ENCODE data around the gene S100A3. TPM values are rescaled to one million over a fixed set of nuclear protein-coding genes. Genes with fewer than 3 reads are reported as not detected.
"Not testable (repeated sequence)": the region's sequence is repeated elsewhere in the genome, so short reads cannot be mapped to it uniquely, and the experiment has no call there.

S100A3 gene
- total RNA-seq, 2 donors from 2014 or later: 0.61 TPM; not detected in 1

GRCh38 chr1:153527683-153528040, 21.4 kb downstream of the S100A3 start:
- intact Hi-C loops (cut with DNase I): no loop called here
- no peak overlapping the region for H3K27ac ChIP-seq

GRCh38 chr1:153527023-153527682, 21.9 kb downstream of the S100A3 start:
- TF ChIP-seq CTCF (IDR thresholded peaks at IDR 0.05): no peak
- no peaks in the 10 kb centered on the region for H3K27me3 ChIP-seq
- no peak overlapping the region for H3K27ac ChIP-seq
- H3K4me1 ChIP-seq: no peaks in the 10 kb centered on the region
- H3K9me3 ChIP-seq: no peaks in the 10 kb centered on the region
- no peak overlapping the region for H3K9ac ChIP-seq (ENCODE audit: low read depth in 2 of 2, low read length in 2 of 2)
- no peak for DNase-seq
- no peak overlapping the region for H3K4me3 ChIP-seq
- no peaks in the 10 kb centered on the region for H3K36me3 ChIP-seq
- intact Hi-C loops (cut with DNase I): no loop called here

More at GRCh38 chr1:153527683-153528040, 21.4 kb downstream of the S100A3 start:
- H3K36me3 ChIP-seq: no peaks in the 10 kb centered on the region
- H3K4me1 ChIP-seq: no peaks in the 10 kb centered on the region
- no peaks in the 10 kb centered on the region for H3K27me3 ChIP-seq
- H3K9me3 ChIP-seq: no peaks in the 10 kb centered on the region
- H3K9ac ChIP-seq (ENCODE audit: low read depth in 2 of 2, low read length in 2 of 2): no peak overlapping the region
- TF ChIP-seq CTCF (IDR thresholded peaks at IDR 0.05): no peak
- no peak for DNase-seq
- no peak overlapping the region for H3K4me3 ChIP-seq

- Histone ChIP-seq H3K9ac (ENCODE audit: low read depth in 2 of 2, low read length in 2 of 2) (no peak overlapping the region), H3K4me1 (no peaks in the 10 kb centered on the region), H3K4me3 (no peak overlapping the region), H3K9me3 (no peaks in the 10 kb centered on the region), H3K27ac (no peak overlapping the region), H3K27me3 (no peaks in the 10 kb centered on the region), H3K36me3 (no peaks in the 10 kb centered on the region)
- DNase-seq: peak; percentile 38
- no peak for TF ChIP-seq CTCF (IDR thresholded peaks at IDR 0.05)
- intact Hi-C loops (cut with DNase I): no loop called here
Measured at GRCh38 chr1:153526132-153526543, 22.9 kb downstream of the S100A3 start.

DNA sequence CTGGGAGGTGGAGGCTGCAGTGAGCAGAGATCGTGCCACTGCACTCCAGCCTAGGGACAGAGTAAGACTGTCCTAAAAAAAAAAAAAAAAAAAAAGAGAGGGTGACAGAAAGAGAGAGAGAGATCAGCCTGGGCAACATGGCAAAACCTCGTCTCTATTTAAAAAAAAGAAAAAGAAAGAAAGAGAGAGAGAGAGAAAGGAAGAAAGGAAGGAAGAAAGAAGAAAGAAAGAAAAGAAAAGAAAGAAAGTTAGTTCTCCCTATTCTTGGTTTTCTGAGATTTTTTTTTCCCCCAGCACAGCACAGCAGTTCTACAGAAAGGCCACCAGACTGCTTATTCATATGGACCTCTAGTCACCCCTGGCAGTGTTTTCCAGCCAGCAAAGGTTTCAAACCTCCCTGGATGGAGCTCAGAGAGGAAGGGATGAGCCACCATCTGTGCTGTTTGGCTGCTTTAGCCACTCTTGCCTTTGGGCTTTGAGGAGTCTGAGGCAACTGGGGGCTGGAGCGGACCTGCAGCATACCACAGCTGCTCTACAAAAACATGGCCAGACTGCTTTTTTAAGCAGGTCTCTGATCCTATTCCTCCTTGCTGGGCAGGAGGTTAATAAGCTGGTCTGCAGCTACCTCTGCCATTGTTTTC, 23.9 kb downstream of the S100A3 start:
- Histone ChIP-seq H3K9me3 (no peaks in the 10 kb centered on the region), H3K36me3 (no peaks in the 10 kb centered on the region), H3K4me1 (no peaks in the 10 kb centered on the region), H3K27ac (no peak overlapping the region), H3K9ac (ENCODE audit: low read depth in 2 of 2, low read length in 2 of 2) (no peak overlapping the region), H3K4me3 (no peak overlapping the region), H3K27me3 (no peaks in the 10 kb centered on the region)
- intact Hi-C loops (cut with DNase I): no loop called here
- no peak for DNase-seq
- TF ChIP-seq CTCF (IDR thresholded peaks at IDR 0.05): no peak

DNA sequence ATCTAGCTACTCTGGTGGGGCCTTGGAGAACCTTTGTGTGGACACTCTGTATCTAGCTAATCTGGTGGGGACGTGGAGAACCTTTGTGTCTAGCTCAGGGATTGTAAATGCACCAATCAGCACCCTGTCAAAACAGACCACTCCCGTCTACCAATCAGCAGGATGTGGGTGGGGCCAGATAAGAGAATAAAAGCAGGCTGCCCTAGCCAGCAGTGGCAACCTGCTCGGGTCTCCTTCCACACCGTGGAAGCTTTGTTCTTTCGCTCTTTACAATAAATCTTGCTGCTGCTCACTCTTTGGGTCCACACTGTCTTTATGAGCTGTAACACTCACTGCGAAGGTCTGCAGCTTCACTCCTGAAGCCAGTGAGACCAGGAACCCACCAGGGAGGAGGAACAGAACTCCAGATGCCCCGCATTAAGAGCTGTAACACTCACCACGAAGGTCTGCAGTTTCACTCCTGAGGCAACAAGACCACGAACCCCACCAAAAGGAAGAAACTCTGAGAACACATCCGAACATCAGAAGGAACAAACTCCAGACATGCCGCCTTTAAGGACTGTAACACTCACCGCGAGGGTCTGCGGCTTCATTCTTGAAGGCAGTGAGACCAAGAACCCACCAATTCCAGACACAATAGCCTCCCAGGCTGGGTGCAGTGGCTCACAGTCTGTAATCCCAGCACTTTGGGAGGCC, 26.6 kb downstream of the S100A3 start:
- H3K27ac ChIP-seq; H3K4me1 ChIP-seq; DNase-seq; H3K9ac ChIP-seq (ENCODE audit: low read depth in 2 of 2, low read length in 2 of 2); H3K9me3 ChIP-seq; H3K27me3 ChIP-seq; H3K4me3 ChIP-seq; H3K36me3 ChIP-seq; intact Hi-C loops (cut with DNase I): not testable (repeated sequence)

DNA sequence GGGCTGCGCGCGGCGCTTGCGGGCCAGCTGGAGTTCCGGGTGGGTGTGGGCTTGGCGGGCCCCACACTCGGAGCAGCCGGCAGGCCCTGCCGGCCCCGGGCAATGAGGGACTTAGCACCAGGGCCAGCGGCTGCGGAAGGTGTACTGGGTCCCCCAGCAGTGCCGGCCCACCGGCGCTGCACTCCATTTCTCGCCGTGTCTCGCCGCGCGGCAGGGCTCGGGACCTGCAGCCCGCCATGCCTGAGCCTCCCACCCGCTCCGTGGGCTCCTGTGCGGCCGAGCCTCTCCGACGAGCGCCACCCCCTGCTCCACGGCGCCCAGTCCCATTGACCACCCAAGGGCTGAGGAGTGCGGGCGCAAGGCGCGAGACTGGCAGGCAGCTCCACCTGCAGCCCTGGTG, 27.2 kb downstream of the S100A3 start:
- H3K9me3 ChIP-seq; H3K4me3 ChIP-seq; H3K4me1 ChIP-seq; DNase-seq; intact Hi-C loops (cut with DNase I); H3K27me3 ChIP-seq; H3K36me3 ChIP-seq; H3K9ac ChIP-seq (ENCODE audit: low read depth in 2 of 2, low read length in 2 of 2); H3K27ac ChIP-seq: not testable (repeated sequence)

All from colonic mucosa (tissue), 4 donors.